GM18951 (cell line): ENCODE data around the gene SYT5.
"Not testable (repeated sequence)": the region's sequence is repeated elsewhere in the genome, so short reads cannot be mapped to it uniquely, and the experiment has no call there.

Experiments used
- POLR2A ChIP-seq: IDR thresholded peaks from 4 replicates; pipeline ENCODE4 v1.6.1; 2011; ENCODE audit warnings: mild to moderate bottlenecking; ENCODE audit not compliant: insufficient read length, insufficient read depth; ENCODE audit errors: extremely low read depth
- in situ Hi-C: fragments of 300-500 bp; cut with MboI; formaldehyde crosslinking; loops from one replicate; pipeline ENCODE4 v1.12.0; 2022; ENCODE audit warnings: low sequenced_read_pairs, mixed read lengths, inconsistent platforms; ENCODE audit not compliant: unreplicated experiment

Gene SYT5

DNA sequence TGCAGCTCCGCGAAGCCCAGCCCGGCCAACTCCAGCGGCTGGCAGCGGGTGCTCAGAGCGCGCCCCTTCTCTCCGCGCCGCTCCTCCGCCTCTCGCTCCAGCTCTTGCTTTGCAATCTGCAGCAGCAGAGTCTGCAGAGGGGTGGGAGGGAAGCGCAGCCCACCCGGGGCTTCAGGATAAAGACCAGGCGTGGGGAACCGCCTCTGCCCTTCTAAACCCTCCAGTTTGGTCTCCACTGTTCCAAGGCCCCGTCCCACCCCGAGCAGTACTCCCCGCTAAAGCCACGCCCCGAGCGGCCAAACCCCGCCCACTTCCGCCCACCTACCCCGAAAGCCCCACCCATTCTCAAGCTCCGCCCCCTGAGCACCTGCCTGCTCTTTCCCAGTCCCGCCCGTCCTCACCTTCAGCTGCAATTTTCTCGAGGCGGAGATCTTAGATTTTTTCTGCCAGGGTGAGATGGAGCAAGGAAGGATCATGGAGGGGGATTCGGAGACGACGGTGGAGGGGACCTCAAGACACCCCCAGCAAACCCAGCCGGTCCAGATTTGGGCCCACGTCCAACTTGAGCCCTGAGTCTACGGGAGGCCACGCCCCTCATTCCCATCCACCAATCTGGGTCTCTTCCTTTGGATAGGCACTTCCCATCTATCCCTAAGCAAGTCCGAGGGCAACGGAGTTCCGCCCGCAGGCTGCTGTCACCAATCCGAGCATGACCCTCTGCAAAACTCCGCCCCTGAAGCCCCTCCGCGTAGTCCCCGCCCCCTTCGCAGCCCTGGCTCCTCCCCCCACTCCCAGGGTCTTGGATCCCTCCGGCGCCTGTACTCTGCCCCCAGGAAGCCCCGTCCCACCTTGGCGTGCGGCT is 23.7 kb downstream of the SYT5 start:
- in situ Hi-C loops, result no loop called here
- TF ChIP-seq POLR2A, result no peak

DNA sequence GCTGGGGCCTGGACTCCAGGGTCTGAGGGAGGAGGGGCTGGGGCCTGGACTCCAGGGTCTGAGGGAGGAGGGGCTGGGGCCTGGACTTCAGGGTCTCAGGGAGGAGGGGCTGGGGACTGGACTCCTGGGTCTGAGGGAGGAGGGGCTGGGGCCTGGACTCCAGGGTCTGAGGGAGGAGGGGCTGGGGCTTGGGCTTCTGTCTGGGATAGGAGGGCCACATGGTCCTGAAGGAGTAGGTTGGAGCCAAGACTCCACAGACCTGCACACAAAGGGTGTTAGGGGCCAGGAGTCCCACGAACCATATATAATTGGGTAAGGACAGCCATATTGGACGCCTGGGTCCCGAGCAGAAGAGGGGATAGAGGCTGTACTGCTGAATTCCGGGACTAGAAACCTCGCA is 24.3 kb downstream of the SYT5 start:
- in situ Hi-C loops, result not testable (repeated sequence)

DNA sequence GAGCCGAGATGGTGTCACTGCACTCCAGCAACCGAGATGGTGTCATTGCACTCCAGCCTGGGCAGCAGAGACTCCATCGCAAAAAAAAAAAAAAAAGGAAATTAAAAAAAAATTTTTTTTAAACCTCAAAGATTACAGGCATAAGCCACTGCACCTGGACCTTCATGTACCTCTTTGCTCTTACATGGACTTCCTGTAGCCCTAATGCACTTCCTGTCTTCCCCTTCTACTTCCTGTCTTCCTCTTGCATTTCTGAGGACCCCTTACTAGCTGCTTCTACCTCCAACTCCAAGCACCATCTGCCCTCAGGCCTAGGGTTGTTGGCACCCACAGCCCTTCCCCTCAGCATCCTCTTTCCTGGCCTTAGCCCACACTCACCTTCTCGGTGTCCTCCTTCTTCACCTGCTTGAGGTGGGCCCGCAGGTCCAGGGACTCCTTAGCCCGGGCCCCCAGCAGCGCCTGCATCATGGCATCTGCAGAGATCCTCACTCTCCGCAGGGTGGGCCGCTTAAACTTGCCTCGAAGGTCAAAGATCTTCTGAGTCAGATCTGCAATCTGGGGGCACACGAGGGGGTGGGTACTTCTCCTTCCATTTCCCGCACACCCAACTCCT is 26.3 kb downstream of the SYT5 start:
- in situ Hi-C loops, result no loop called here

DNA sequence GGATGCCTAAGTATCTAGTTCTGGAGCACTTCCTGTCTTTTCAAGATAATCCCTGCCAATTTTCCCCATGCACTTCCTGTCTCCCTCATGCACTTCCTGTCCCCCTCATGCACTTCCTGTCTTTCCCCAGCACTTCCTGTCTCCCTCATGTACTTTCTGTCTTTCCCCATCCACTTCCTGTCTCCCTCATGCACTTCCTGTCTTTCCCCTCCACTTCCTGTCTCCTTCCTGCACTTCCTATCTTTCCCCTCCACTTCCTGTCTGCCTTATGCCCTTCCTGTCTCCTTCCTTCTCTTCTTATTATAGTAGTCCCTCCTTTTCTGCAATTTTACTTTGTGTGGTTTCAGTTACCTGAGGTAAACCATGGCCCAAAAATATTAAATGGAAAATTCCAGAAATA is 28.1 kb downstream of the SYT5 start:
- in situ Hi-C loops, result no loop called here

More for the DNA sequence above, 26.3 kb downstream of the SYT5 start:
- no peak for TF ChIP-seq POLR2A

DNA sequence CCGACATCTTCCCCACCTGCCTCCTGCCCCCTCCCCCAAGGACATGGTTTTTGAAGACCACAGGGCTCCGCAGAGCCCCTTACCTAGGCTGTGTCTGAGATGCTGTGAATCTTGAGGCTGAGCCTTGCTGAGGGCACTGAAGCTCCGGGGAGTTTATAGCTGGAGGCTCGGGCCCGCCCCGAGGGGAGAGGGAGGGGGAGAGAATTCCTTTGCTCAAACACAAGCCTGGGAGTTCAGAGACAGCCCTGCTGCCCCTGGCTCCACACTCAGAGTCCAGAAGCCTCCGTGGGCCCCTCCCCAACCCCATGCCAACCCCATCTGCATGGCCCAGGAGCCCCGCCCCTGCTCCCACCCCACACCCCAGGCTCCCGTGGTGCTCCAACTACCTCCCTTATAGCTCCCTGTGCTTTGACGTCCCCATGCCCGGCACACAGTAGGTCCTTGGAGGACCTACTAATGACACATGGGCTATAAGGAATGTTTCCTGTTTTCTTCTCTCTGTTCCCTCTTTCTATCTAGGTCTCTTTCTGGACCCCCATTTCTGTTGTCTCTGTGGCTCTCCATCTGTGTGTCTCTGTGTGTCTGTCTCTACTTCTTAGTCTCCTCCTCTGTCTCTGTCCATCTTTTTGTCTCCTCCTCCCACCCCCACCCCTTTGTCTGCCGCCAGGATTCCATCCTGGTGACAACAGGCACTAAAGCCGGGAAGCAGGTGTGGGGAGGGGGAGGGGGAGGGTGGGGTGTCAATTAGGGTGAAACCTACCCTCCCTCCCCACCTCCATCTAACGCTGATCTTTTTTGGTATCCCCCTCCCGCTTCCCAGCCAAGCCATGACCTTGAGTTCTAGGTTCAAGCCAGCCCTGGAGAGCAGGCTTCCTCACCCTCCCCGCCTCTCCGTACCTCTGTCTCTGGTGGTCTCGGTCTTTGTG is 30.7 kb downstream of the SYT5 start, which contains the start of gene TNNT1:
TSS of gene TNNT1 (minus strand) at position 129 of the 926 bp plus-strand sequence. CDS start 2,049 bp downstream, outside the sequence.
- no peak for TF ChIP-seq POLR2A
- in situ Hi-C loops, result no loop called here

More for the DNA sequence above, 28.1 kb downstream of the SYT5 start:
- no peak for TF ChIP-seq POLR2A

DNA sequence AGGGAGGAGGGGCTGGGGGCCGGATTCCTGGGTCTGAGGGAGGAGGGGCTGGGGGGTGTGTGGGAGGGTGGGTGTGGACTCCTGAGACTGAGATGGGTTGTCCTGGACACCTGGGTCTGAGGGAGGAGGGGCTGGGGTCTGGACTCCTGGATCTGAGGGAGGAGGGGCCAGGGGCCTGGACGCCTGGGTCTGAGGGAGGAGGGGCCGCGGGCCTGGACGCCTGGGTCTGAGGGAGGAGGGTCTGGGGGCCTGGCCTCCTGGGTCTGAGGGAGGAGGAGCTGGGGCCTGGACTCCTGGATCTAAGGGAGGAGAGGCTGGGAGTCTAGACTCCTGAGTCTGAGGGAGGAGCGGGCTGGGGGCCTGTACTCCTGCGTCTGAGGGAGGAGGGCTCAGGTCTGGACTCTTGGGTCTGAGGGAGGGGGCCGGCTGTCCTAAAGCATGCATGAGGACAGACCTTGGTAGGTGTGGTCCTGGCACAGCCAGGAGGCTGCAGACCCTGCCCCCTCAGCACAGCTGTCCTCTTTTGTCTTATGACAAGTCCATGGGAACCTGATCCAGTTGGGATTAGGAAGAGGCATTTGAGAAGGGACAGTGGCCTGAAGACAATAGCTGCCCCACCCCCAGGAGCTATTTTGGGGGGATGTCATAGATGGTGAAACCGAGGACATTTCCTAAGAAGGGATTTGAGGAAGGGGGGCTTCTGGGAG is 32.4 kb downstream of the SYT5 start:
- no peak for TF ChIP-seq POLR2A
- in situ Hi-C loops, result no loop called here

DNA sequence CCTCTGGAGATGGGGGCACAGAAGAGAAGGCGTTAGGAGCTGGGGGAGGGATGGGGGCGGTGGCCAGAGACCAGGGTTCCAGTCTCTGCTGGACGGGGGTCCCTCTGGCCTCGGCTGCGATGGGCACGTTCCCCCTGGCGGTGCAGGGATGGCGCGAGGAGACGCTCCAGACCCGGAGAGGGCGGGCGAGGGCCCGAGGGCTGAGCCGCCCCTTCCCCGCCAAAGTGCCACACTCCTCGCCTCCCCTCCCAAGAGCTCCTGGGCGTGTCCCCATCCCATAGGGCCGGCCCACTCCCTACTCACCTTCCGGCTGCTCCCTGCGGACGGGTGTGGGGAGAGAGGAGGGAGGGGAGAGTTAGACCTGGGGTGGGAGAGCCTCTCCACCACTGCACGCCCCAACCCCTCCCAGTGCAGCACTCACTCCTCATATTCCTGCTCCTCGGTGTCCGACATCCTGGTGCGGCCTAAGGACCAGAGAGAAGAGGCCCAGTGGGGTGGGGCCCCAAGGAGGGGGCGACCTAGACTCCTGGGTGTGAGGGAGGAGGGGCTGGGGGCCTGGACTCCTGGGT is 33.3 kb downstream of the SYT5 start:
- no peak for TF ChIP-seq POLR2A
- in situ Hi-C loops, result no loop called here

DNA sequence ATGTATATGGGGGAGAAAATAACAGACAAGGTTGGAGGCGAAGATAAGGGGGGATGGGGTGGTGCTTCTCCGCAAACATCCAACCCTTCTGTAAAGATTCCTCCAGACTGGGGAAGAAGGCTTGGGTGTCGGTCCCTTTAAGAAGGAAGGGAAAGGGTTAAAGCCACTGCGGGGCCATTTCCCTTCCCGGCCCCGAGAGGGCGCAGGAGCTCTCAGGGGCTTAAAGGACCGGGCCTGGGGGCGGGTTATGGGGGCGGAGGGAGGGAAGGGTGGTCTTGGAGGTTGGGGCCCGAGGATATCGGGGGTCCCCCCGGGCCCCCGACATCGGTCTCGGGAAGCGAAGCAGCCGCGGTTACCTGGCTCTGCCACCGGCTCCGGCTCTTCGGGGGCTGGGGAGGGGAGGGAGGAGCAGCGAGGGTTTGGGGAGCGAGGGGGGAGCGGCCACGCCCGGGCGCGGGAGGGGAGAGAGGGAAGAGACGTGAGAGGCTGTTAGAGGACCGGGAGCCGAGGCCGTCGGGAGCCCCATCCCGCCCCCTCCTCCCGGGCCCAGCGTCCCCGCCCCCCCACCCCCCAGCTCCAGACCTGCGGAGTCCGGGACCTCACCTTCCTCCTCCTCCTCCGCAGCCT is 33.9 kb downstream of the SYT5 start:
- TF ChIP-seq POLR2A, result no peak

DNA sequence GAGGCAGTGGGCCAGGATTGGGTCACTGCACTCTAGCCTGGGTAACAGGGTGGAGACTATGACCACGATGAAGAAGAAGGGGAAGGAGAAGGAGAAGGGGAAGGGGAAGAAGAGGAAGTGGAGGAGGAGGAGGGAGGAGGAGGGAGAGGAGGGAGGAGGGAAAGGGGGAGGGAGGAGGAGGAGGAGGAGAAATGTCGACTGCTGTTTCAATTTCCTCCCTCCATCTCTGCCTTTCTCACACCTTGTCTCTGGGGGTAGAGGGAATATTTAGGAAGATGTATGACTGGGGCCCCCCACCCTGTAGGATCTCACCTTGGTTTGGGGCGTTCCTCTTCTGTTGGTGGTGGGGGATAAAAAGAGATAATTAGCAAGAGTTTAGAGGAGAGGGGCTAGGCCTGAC is 34.9 kb downstream of the SYT5 start:
- TF ChIP-seq POLR2A, result no peak
- in situ Hi-C loops, result no loop called here

More for the DNA sequence above, 33.9 kb downstream of the SYT5 start:
- in situ Hi-C loops, result no loop called here

DNA sequence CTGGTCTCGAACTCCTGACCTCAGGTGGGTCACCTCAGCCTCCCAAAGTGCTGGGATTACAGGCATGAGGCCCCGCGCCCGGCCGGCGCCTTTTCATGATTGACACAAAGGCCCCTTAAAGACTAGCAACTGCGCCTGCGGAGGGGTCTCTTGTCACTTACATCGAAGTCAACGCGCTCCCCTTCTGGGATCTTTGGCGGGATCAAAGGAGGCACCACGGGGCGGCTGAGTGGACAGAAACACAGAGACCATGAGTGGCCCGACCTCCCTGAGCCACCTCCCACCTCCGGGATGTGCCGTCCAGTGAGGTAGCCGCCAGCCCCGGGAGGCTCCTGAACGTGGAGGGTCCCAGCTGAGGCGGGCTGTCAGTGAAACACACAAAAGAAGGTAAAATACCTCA is 38.4 kb downstream of the SYT5 start:
- no peak for TF ChIP-seq POLR2A
- in situ Hi-C loops, result no loop called here

DNA sequence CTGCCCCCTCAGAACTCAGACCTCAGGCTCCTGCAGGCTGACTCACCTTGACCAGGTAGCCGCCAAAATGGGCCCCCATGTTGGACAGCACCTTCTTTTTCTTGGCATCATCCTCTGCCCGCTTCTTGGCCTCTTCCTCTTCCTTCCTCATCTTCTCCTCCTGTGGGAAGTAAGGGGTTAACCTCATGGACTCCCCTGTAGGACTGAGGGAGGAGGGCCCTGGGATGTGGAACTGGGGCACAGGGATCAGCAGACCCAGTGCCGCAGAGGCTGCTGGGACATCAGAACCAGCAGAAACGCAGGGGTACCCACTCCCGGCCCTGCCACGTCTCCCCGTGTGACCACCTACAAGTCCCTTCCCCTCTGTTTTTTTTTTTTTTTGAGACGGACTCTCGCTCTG is 42.2 kb downstream of the SYT5 start:
- in situ Hi-C loops, result no loop called here
- no peak for TF ChIP-seq POLR2A

DNA sequence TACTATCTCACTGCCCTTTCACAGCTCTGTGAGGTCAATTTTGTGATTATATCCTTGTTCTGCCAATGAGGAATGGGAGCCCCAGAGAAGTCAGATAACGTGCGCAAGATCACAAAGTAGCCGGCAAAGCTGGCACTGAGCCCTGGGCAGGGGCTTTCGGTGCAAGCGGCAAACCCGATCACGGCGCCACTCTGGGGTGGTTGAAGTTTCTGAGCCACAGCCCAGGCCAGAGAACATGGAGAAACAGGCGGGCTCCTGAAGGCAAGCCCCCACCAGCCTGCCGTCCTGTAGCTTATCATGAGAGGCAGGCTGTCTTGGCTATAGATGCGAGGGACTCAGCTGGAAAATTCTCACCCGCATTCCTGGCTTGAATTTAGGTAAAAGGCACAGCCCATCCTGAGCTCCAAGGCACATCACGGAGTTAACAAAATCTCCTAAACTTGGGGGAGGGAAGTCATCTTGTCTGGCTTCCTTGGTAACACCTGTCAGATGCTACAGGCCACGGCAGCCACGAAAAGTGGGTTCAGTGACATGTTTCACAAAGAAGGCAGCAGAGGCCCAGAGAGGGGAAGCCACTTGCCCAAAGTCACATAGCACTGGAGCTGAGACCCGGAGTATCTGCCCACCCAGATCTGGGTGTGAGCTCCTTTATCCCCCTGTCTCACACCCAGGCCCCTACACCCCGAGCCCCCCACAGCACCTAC is 43.5 kb downstream of the SYT5 start:
- no peak for TF ChIP-seq POLR2A
- in situ Hi-C loops, result no loop called here

DNA sequence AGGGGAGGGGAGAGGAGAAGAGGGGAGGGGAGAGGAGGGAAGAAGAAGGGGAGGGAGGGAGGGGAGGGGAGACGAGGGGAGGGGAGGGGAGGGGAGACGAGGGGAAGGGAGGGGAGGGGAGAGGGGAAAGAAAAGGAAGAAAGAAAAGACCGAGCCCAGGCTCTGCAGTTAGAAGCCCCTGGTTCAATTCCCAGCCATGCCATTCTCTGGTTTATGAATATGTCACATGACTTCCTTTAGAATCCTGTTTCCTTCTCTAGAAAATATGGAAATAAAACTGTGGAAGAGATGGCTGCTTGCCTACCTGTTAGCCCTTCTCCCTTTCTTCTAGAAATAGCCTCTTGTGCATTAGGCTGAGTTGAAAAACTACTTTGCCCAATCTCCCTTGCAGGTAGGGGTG is 45.4 kb downstream of the SYT5 start:
- TF ChIP-seq POLR2A, result no peak
- in situ Hi-C loops, result no loop called here
